HEK293 (cell line): ENCODE measurements around the gene KCNF1.
A peak's percentile ranks its signal among the peaks of the same experiment; 100 is the strongest.

Source experiments
- GLI4 ChIP-seq: fragments of 450-650 bp; formaldehyde crosslinking; IDR thresholded peaks from 2 replicates; pipeline ENCODE4 v1.5.1; 2016; ENCODE audit warnings: missing biosample characterization, missing genetic modification characterization
- KLF7 ChIP-seq: fragments of 450-650 bp; formaldehyde crosslinking; IDR thresholded peaks from 2 replicates; pipeline ENCODE4 v1.5.1; 2016; ENCODE audit warnings: missing biosample characterization, missing genetic modification characterization, borderline replicate concordance
- KLF9 ChIP-seq: fragments of 450-650 bp; formaldehyde crosslinking; IDR thresholded peaks from 2 replicates; pipeline ENCODE4 v1.5.1; 2016; ENCODE audit warnings: missing biosample characterization, missing genetic modification characterization, low read depth
- RBAK ChIP-seq: fragments of 450-650 bp; formaldehyde crosslinking; IDR thresholded peaks from 2 replicates; pipeline ENCODE4 v1.5.1; 2016; ENCODE audit warnings: missing biosample characterization, missing genetic modification characterization
- ZFP69B ChIP-seq: fragments of 450-650 bp; formaldehyde crosslinking; IDR thresholded peaks from 2 replicates; pipeline ENCODE4 v1.5.1; 2016; ENCODE audit warnings: missing biosample characterization, missing genetic modification characterization
- ZNF133 ChIP-seq: fragments of 450-650 bp; formaldehyde crosslinking; IDR thresholded peaks from 2 replicates; pipeline ENCODE4 v1.5.1; 2016; ENCODE audit warnings: missing biosample characterization, missing genetic modification characterization
- ZNF174 ChIP-seq: fragments of 450-650 bp; formaldehyde crosslinking; IDR thresholded peaks from 2 replicates; pipeline ENCODE4 v1.5.0; 2017; ENCODE audit warnings: missing biosample characterization, mild to moderate bottlenecking, missing genetic modification characterization
- ZNF341 ChIP-seq: fragments of 450-650 bp; formaldehyde crosslinking; IDR thresholded peaks from 2 replicates; pipeline ENCODE4; 2016; ENCODE audit warnings: low read depth, missing biosample characterization, missing genetic modification characterization
- ZNF394 ChIP-seq: fragments of 450-650 bp; formaldehyde crosslinking; IDR thresholded peaks from 2 replicates; pipeline ENCODE4 v1.5.1; 2016; ENCODE audit warnings: missing biosample characterization, missing genetic modification characterization, mild to moderate bottlenecking, moderate library complexity, borderline replicate concordance
- ZNF501 ChIP-seq: fragments of 450-650 bp; formaldehyde crosslinking; IDR thresholded peaks from 2 replicates; pipeline ENCODE4 v1.5.1; 2016; ENCODE audit warnings: missing biosample characterization, missing genetic modification characterization
- ZNF544 ChIP-seq: fragments of 450-650 bp; formaldehyde crosslinking; IDR thresholded peaks from 2 replicates; pipeline ENCODE4 v1.5.0; 2017; ENCODE audit warnings: missing biosample characterization, missing genetic modification characterization
- ZNF571 ChIP-seq: fragments of 450-650 bp; formaldehyde crosslinking; IDR thresholded peaks from 2 replicates; pipeline ENCODE4 v1.5.0; 2017; ENCODE audit warnings: missing biosample characterization, missing genetic modification characterization
- ZNF610 ChIP-seq: fragments of 450-650 bp; formaldehyde crosslinking; IDR thresholded peaks from 2 replicates; pipeline ENCODE4 v1.5.1; 2016; ENCODE audit warnings: missing biosample characterization, missing genetic modification characterization, borderline replicate concordance
- ZNF629 ChIP-seq: fragments of 450-650 bp; formaldehyde crosslinking; IDR thresholded peaks from 2 replicates; pipeline ENCODE4 v1.5.1; 2017; ENCODE audit warnings: missing biosample characterization, missing genetic modification characterization
- ZSCAN23 ChIP-seq: fragments of 450-650 bp; formaldehyde crosslinking; IDR thresholded peaks from 2 replicates; pipeline ENCODE4 v1.5.1; 2016; ENCODE audit warnings: missing biosample characterization, missing genetic modification characterization
- ZSCAN30 ChIP-seq: fragments of 450-650 bp; IDR thresholded peaks from 2 replicates; pipeline ENCODE4 v1.5.1; 2018; ENCODE audit warnings: missing biosample characterization, mild to moderate bottlenecking, missing genetic modification characterization, moderate library complexity
- TF ChIP-seq, protein P1 (sequence below): fragments of 450-650 bp; formaldehyde crosslinking; IDR thresholded peaks from 2 replicates; pipeline ENCODE4 v1.5.1; 2016; ENCODE audit warnings: missing biosample characterization, missing genetic modification characterization, borderline replicate concordance
- TF ChIP-seq, protein P2 (sequence below): fragments of 450-650 bp; formaldehyde crosslinking; IDR thresholded peaks from 2 replicates; pipeline ENCODE4 v1.5.0; 2017; ENCODE audit warnings: missing biosample characterization, missing genetic modification characterization, borderline replicate concordance
- TF ChIP-seq, protein P3 (sequence below): fragments of 450-650 bp; formaldehyde crosslinking; IDR thresholded peaks from 2 replicates; pipeline ENCODE4 v1.5.1; 2016; ENCODE audit warnings: missing biosample characterization, missing genetic modification characterization, low read depth
- TF ChIP-seq, protein P4 (sequence below): fragments of 450-650 bp; formaldehyde crosslinking; IDR thresholded peaks from 2 replicates; pipeline ENCODE4; 2016; ENCODE audit warnings: missing biosample characterization, missing genetic modification characterization
- TF ChIP-seq, protein P5 (sequence below): fragments of 450-650 bp; formaldehyde crosslinking; IDR thresholded peaks from 2 replicates; pipeline ENCODE4 v1.5.1; 2016; ENCODE audit warnings: missing biosample characterization, missing genetic modification characterization, borderline replicate concordance
- TF ChIP-seq, protein P6 (sequence below): fragments of 450-650 bp; formaldehyde crosslinking; IDR thresholded peaks from 2 replicates; pipeline ENCODE4 v1.5.1; 2016; ENCODE audit warnings: missing biosample characterization, missing genetic modification characterization
- TF ChIP-seq, protein P7 (sequence below): fragments of 450-650 bp; formaldehyde crosslinking; IDR thresholded peaks from 2 replicates; pipeline ENCODE4 v1.5.1; 2016; ENCODE audit warnings: missing biosample characterization, missing genetic modification characterization
- TF ChIP-seq, protein P8 (sequence below): fragments of 450-650 bp; formaldehyde crosslinking; IDR thresholded peaks from 2 replicates; pipeline ENCODE4 v1.5.1; 2016; ENCODE audit warnings: missing biosample characterization, missing genetic modification characterization

KCNF1 gene

DNA sequence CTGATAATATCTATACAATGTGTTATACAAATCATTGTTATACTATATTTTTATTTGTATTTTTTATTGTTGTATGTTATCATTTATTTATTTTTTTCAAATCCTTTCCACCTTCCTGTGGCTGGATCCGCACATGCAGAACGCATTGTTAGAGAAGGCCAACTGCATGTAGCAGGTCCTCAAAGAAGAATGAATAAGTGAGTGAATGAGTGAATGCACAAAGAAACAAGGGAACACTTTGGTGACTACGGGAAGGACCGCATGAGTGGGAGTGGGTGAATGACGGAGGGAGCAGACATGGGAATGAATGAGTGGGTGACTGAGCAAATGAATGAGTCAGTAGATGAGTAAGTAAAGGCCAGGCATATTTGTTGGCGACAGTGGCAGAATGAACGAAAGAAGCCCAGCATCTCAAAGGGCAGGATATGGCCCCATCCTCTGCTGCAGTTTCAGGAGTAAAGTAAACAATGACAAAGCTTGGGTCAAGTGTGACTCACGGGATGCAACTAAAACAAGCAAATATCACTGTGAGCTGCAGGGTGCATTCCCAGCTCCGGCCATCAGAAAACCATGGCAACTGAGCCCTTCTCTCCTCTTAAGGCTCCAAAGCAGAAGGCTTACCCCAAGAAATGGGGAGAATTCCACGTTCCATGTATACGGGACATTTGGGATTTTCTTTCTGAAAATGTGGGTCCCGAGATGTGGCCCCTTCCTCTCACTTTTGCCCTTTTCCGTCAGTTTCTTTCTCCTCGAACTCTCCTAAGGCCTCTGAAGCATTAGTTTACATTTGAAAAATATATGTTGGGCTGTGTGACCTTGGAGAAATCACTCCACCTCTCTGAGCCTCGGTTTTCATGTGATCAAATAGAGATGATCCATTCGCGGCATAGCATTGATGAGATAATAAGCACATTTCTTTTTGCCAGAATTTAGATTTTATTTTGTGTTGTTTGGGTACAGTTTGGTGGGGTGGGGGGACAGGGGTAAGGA lies 24.5 kb downstream of the KCNF1 start (continued):
- TF ChIP-seq, protein P1, sequence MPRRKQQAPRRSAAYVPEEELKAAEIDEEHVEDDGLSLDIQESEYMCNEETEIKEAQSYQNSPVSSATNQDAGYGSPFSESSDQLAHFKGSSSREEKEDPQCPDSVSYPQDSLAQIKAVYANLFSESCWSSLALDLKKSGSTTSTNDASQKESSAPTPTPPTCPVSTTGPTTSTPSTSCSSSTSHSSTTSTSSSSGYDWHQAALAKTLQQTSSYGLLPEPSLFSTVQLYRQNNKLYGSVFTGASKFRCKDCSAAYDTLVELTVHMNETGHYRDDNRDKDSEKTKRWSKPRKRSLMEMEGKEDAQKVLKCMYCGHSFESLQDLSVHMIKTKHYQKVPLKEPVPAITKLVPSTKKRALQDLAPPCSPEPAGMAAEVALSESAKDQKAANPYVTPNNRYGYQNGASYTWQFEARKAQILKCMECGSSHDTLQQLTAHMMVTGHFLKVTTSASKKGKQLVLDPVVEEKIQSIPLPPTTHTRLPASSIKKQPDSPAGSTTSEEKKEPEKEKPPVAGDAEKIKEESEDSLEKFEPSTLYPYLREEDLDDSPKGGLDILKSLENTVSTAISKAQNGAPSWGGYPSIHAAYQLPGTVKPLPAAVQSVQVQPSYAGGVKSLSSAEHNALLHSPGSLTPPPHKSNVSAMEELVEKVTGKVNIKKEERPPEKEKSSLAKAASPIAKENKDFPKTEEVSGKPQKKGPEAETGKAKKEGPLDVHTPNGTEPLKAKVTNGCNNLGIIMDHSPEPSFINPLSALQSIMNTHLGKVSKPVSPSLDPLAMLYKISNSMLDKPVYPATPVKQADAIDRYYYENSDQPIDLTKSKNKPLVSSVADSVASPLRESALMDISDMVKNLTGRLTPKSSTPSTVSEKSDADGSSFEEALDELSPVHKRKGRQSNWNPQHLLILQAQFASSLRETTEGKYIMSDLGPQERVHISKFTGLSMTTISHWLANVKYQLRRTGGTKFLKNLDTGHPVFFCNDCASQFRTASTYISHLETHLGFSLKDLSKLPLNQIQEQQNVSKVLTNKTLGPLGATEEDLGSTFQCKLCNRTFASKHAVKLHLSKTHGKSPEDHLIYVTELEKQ: 0 out of 2 replicates have a peak, but pooled peaks have one; percentile 40
- TF ChIP-seq, protein P2, sequence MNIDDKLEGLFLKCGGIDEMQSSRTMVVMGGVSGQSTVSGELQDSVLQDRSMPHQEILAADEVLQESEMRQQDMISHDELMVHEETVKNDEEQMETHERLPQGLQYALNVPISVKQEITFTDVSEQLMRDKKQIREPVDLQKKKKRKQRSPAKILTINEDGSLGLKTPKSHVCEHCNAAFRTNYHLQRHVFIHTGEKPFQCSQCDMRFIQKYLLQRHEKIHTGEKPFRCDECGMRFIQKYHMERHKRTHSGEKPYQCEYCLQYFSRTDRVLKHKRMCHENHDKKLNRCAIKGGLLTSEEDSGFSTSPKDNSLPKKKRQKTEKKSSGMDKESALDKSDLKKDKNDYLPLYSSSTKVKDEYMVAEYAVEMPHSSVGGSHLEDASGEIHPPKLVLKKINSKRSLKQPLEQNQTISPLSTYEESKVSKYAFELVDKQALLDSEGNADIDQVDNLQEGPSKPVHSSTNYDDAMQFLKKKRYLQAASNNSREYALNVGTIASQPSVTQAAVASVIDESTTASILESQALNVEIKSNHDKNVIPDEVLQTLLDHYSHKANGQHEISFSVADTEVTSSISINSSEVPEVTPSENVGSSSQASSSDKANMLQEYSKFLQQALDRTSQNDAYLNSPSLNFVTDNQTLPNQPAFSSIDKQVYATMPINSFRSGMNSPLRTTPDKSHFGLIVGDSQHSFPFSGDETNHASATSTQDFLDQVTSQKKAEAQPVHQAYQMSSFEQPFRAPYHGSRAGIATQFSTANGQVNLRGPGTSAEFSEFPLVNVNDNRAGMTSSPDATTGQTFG (tag by site-specific recombination): no peak
- TF ChIP-seq ZNF394 (tag by site-specific recombination) (no peak), KLF9 (tag by site-specific recombination) (no peak), ZNF341 (tag by site-specific recombination) (no peak), GLI4 (tag by site-specific recombination) (no peak), ZSCAN23 (tag by site-specific recombination) (no peak), ZSCAN30 (tag by site-specific recombination) (no peak), ZFP69B (peak; percentile 21; the same call in 1 of the 2 replicates), ZNF133 (tag by site-specific recombination) (no peak), ZNF610 (no peak), RBAK (tag by site-specific recombination) (0 out of 2 replicates have a peak, but pooled peaks have one; percentile 62), ZNF629 (tag by site-specific recombination) (peak; percentile 53; the same call in 1 of the 2 replicates), ZNF174 (tag by site-specific recombination) (no peak), ZNF501 (tag by site-specific recombination) (no peak), ZNF571 (tag by site-specific recombination) (no peak), KLF7 (tag by site-specific recombination) (no peak), ZNF544 (tag by site-specific recombination) (no peak)
- TF ChIP-seq, protein P3, sequence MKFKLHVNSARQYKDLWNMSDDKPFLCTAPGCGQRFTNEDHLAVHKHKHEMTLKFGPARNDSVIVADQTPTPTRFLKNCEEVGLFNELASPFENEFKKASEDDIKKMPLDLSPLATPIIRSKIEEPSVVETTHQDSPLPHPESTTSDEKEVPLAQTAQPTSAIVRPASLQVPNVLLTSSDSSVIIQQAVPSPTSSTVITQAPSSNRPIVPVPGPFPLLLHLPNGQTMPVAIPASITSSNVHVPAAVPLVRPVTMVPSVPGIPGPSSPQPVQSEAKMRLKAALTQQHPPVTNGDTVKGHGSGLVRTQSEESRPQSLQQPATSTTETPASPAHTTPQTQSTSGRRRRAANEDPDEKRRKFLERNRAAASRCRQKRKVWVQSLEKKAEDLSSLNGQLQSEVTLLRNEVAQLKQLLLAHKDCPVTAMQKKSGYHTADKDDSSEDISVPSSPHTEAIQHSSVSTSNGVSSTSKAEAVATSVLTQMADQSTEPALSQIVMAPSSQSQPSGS (tag by site-specific recombination): no peak
- TF ChIP-seq, protein P4, sequence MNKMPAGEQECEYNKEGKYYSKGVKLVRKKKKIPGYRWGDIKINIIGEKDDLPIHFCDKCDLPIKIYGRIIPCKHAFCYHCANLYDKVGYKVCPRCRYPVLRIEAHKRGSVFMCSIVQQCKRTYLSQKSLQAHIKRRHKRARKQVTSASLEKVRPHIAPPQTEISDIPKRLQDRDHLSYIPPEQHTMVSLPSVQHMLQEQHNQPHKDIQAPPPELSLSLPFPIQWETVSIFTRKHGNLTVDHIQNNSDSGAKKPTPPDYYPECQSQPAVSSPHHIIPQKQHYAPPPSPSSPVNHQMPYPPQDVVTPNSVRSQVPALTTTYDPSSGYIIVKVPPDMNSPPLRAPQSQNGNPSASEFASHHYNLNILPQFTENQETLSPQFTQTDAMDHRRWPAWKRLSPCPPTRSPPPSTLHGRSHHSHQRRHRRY: no peak
- TF ChIP-seq, protein P5, sequence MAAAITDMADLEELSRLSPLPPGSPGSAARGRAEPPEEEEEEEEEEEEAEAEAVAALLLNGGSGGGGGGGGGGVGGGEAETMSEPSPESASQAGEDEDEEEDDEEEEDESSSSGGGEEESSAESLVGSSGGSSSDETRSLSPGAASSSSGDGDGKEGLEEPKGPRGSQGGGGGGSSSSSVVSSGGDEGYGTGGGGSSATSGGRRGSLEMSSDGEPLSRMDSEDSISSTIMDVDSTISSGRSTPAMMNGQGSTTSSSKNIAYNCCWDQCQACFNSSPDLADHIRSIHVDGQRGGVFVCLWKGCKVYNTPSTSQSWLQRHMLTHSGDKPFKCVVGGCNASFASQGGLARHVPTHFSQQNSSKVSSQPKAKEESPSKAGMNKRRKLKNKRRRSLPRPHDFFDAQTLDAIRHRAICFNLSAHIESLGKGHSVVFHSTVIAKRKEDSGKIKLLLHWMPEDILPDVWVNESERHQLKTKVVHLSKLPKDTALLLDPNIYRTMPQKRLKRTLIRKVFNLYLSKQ (tag by site-specific recombination): no peak
- TF ChIP-seq, protein P6, sequence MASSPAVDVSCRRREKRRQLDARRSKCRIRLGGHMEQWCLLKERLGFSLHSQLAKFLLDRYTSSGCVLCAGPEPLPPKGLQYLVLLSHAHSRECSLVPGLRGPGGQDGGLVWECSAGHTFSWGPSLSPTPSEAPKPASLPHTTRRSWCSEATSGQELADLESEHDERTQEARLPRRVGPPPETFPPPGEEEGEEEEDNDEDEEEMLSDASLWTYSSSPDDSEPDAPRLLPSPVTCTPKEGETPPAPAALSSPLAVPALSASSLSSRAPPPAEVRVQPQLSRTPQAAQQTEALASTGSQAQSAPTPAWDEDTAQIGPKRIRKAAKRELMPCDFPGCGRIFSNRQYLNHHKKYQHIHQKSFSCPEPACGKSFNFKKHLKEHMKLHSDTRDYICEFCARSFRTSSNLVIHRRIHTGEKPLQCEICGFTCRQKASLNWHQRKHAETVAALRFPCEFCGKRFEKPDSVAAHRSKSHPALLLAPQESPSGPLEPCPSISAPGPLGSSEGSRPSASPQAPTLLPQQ (tag by site-specific recombination): 0 out of 2 replicates have a peak, but pooled peaks have one; percentile 35
- TF ChIP-seq, protein P7, sequence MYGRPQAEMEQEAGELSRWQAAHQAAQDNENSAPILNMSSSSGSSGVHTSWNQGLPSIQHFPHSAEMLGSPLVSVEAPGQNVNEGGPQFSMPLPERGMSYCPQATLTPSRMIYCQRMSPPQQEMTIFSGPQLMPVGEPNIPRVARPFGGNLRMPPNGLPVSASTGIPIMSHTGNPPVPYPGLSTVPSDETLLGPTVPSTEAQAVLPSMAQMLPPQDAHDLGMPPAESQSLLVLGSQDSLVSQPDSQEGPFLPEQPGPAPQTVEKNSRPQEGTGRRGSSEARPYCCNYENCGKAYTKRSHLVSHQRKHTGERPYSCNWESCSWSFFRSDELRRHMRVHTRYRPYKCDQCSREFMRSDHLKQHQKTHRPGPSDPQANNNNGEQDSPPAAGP (tag by site-specific recombination): peak; percentile 48; the same call in 1 of the 2 replicates
- TF ChIP-seq, protein P8, sequence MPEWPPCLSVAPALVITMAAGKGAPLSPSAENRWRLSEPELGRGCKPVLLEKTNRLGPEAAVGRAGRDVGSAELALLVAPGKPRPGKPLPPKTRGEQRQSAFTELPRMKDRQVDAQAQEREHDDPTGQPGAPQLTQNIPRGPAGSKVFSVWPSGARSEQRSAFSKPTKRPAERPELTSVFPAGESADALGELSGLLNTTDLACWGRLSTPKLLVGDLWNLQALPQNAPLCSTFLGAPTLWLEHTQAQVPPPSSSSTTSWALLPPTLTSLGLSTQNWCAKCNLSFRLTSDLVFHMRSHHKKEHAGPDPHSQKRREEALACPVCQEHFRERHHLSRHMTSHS (tag by site-specific recombination): no peak
